Stomach (tissue), 4 donors: Measurements from ENCODE around the gene SPTSSA.

ENCODE experiments used
- EP300 ChIP-seq: sonication (generic); formaldehyde crosslinking; IDR thresholded peaks from one replicate; pipeline ENCODE4 v1.6.1; 2017; ENCODE audit warnings: antibody characterized with exemption
- POLR2A ChIP-seq, 4 donors: fragments of 450-650 bp; IDR thresholded peaks; one replicate each; pipeline ENCODE4 v1.6.1; 2016; ENCODE audit warnings: antibody characterized with exemption in 4 of 4, control low read depth in 2 of 4, mild to moderate bottlenecking in 1 of 4, moderate library complexity in 1 of 4
- TF ChIP-seq, protein P1 (sequence below), 7 experiments: fragments of 450-650 bp in 4 of 7; fragments of 200-600 bp in 3 of 7; sonication (generic) in 3 of 7; IDR thresholded peaks; one replicate each; pipeline ENCODE4 v1.5.1; 2016 to 2019; ENCODE audit warnings: antibody characterized with exemption in 7 of 7, control low read depth in 2 of 7, mild to moderate bottlenecking in 1 of 7

DNA sequence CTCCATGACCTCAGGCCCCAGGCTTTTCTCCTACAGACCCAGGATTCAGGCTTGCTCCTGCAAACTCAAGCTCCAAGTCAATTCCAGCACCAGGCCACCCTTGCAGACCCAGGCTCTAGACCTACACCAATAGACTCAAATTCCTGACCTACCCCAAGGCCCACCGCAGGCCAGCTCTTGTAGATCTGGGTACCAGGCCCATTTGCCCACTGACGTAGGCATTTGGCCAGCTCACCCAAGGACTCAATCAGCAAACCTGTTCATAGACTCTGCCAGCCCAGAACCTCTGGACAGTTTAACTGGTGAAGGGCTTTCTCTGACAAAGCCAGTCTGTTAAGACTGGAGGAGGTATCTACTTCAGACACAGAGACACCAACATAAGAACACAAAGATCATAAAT is 52.3 kb downstream of the SPTSSA start:
- TF ChIP-seq, protein P1, sequence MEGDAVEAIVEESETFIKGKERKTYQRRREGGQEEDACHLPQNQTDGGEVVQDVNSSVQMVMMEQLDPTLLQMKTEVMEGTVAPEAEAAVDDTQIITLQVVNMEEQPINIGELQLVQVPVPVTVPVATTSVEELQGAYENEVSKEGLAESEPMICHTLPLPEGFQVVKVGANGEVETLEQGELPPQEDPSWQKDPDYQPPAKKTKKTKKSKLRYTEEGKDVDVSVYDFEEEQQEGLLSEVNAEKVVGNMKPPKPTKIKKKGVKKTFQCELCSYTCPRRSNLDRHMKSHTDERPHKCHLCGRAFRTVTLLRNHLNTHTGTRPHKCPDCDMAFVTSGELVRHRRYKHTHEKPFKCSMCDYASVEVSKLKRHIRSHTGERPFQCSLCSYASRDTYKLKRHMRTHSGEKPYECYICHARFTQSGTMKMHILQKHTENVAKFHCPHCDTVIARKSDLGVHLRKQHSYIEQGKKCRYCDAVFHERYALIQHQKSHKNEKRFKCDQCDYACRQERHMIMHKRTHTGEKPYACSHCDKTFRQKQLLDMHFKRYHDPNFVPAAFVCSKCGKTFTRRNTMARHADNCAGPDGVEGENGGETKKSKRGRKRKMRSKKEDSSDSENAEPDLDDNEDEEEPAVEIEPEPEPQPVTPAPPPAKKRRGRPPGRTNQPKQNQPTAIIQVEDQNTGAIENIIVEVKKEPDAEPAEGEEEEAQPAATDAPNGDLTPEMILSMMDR (IDR thresholded peaks at IDR 0.05), result no peak
- TF ChIP-seq EP300 (no peak), POLR2A (IDR thresholded peaks at IDR 0.05) (no peak)
